IPS DF 6.9 (cell line): ENCODE results near the gene GJB5.

Experiments used
- DNase-seq: peaks from one replicate; pipeline ENCODE4 v3.0.0-alpha.2; 2013; ENCODE audit warnings: low read depth, low spot score
- H3K27ac ChIP-seq: one replicate; pipeline ENCODE4 v1.5.1; 2013; ENCODE audit warnings: low read length, control low read depth
- H3K27me3 ChIP-seq: 2 replicates; pipeline ENCODE4 v1.6.1; 2013; ENCODE audit warnings: mild to moderate bottlenecking, low read length; ENCODE audit not compliant: control insufficient read depth, insufficient read depth
- H3K36me3 ChIP-seq: 2 replicates; pipeline ENCODE4 v1.6.1; 2013; ENCODE audit warnings: low read length; ENCODE audit not compliant: control insufficient read depth, insufficient read depth
- H3K4me1 ChIP-seq: 2 replicates; pipeline ENCODE4 v1.6.1; 2013; ENCODE audit warnings: low read length; ENCODE audit not compliant: control insufficient read depth, insufficient read depth
- H3K4me3 ChIP-seq: 2 replicates; pipeline ENCODE4 v1.5.1; 2013; ENCODE audit warnings: mild to moderate bottlenecking, low read length
- H3K9me3 ChIP-seq: 2 replicates; pipeline ENCODE4 v1.6.1; 2013; ENCODE audit warnings: low read length, inconsistent platforms; ENCODE audit not compliant: control insufficient read depth, insufficient read depth
- whole genome bisulfite sequencing: extraction: QIAGEN DNeasy Blood & Tissue Kit; methylation state at CpG from one replicate; pipeline ENCODE4 v1.1.7; 2013; ENCODE audit warnings: mixed read lengths, missing lambda C conversion rate; ENCODE audit not compliant: insufficient read length, insufficient coverage; 5-methylcytosine and 5-hydroxymethylcytosine counted together

Gene GJB5

GRCh38 chr1:34754964-34755637 lies at the start of gene GJB5:
Gene GJB5, plus strand, starts transcription at chr1:34755047. Its CDS starts 2,284 bp downstream, at chr1:34757331.
- Histone ChIP-seq H3K27ac (no peak within 1 kb of the TSS), H3K4me1 (peaks cover 3% of the 10 kb centered on the region; the same call in 1 of the 2 replicates), H3K27me3 (no peaks in the 10 kb centered on the region), H3K4me3 (no peak within 1 kb of the TSS), H3K36me3 (no peaks in the 10 kb centered on the region), H3K9me3 (no peaks in the 10 kb centered on the region)
- no CpG with 5 or more reads among the region's 13 CpGs for WGBS
- DNase-seq: no peak

DNA sequence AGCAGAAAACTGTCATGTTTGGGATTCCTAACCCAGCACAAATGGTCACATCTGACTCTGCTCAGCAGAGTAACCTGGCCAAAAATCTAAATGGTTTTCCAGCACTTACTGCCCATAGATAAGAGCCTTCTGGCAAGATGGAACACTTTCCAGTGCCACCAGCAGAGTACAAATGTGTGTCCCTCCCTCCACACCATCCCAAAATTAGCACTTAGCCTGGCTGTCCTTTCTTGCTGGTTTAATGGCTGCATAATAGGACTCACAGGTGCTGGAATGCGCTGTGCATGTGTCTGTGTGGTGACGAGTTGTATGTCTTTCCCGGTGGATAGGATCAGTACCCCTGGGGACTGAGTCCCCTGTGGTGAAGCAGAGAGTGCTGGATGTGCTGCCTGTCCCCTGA lies 49.8 kb upstream of the GJB5 start:
- H3K27me3 ChIP-seq: 0 out of 2 replicates have a peak, but pooled peaks cover 2% of the 10 kb centered on the region
- DNase-seq: no peak
- no CpG with 5 or more reads among the region's 3 CpGs for WGBS
- no peaks in the 10 kb centered on the region for H3K9me3 ChIP-seq
- H3K4me3 ChIP-seq: no peak overlapping the region
- no peaks in the 10 kb centered on the region for H3K4me1 ChIP-seq
- H3K36me3 ChIP-seq: no peaks in the 10 kb centered on the region
- no peak overlapping the region for H3K27ac ChIP-seq

- Histone ChIP-seq H3K36me3 (no peaks in the 10 kb centered on the region), H3K27ac (no peak overlapping the region), H3K4me3 (no peak overlapping the region), H3K9me3 (no peaks in the 10 kb centered on the region), H3K27me3 (0 out of 2 replicates have a peak, but pooled peaks cover 2% of the 10 kb centered on the region), H3K4me1 (no peaks in the 10 kb centered on the region)
- DNase-seq: no peak
- WGBS: no CpG with 5 or more reads among the region's 4 CpGs
Measured at GRCh38 chr1:34708106-34708505, 46.7 kb upstream of the GJB5 start.

DNA sequence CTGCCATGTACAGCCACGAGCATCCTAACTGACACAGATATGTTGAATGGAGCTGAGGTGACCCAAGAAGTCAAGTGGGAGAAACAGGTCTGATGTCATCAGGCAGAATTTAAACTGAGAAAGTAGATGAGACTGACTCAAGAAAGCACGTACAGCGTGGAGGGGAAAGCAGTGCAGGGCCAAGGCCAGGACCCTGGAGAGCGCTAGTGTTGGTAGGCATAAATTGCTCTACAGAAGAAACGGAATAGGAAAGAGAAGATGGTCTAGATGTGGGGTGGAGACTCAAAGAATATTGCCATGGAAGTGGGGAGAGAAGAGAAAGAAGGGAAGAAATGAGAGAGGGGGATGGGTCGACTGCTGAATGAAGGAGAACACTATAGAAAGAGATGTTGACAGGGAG lies 45.3 kb upstream of the GJB5 start:
- H3K4me3 ChIP-seq: no peak overlapping the region
- no peak for DNase-seq
- 0 out of 2 replicates have a peak, but pooled peaks cover 2% of the 10 kb centered on the region for H3K27me3 ChIP-seq
- H3K36me3 ChIP-seq: no peaks in the 10 kb centered on the region
- no peaks in the 10 kb centered on the region for H3K9me3 ChIP-seq
- H3K27ac ChIP-seq: no peak overlapping the region
- H3K4me1 ChIP-seq: no peaks in the 10 kb centered on the region
- WGBS: 100% methylated on average over 1 of the region's 6 CpGs

DNA sequence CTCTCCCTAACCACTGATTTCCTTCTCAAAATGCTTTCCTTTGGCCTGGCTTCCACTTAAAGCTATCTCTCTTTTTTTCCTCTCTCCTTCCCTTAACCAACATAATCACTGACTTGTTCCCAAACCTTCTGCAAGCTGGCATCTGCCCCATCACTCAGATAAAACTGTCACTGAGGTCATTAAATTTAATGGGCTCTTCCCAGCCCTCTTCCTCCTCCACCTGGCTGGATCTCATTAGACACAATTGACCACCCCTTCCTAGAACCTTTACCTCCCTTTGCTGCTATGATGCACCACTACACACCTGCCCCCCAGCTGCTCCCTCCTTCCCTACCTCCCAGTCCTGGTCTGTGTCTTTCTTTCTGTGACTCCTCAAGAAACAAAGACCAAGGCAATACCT lies 44.0 kb upstream of the GJB5 start:
- Histone ChIP-seq H3K36me3 (no peaks in the 10 kb centered on the region), H3K27ac (no peak overlapping the region), H3K4me3 (no peak overlapping the region), H3K4me1 (no peaks in the 10 kb centered on the region), H3K9me3 (no peaks in the 10 kb centered on the region), H3K27me3 (0 out of 2 replicates have a peak, but pooled peaks cover 2% of the 10 kb centered on the region)
- no peak for DNase-seq

DNA sequence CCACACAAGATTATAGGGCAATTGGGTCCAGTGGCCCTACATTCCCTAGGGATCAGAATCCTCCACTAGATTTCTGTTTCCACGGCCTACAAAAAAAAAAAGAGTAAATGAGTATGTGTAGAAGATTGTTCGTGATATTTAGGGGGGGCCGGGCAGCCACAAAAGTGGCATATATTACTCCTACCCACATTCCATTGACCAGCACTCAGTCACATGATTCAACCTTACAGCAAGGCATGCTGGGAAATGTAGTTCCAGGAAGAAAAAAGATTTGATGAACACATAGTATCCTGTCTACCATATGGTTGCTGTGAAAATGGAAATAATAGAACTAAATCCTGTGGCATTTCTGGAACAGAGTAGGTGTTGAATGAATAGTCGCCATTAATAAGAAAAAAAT lies 43.4 kb upstream of the GJB5 start:
- no peak overlapping the region for H3K27ac ChIP-seq
- DNase-seq: peak; percentile 5
- H3K9me3 ChIP-seq: no peaks in the 10 kb centered on the region
- H3K4me3 ChIP-seq: no peak overlapping the region
- no peaks in the 10 kb centered on the region for H3K4me1 ChIP-seq
- H3K36me3 ChIP-seq: no peaks in the 10 kb centered on the region
- no CpG with 5 or more reads among the region's 4 CpGs for WGBS
- H3K27me3 ChIP-seq: no peaks in the 10 kb centered on the region

GRCh38 chr1:34712007-34712688 lies 42.7 kb upstream of the GJB5 start:
- Histone ChIP-seq H3K9me3 (no peaks in the 10 kb centered on the region), H3K36me3 (no peaks in the 10 kb centered on the region), H3K27me3 (no peaks in the 10 kb centered on the region), H3K4me1 (no peaks in the 10 kb centered on the region), H3K27ac (no peak overlapping the region), H3K4me3 (no peak overlapping the region)
- no peak for DNase-seq
- WGBS: no CpG with 5 or more reads among the region's 7 CpGs

DNA sequence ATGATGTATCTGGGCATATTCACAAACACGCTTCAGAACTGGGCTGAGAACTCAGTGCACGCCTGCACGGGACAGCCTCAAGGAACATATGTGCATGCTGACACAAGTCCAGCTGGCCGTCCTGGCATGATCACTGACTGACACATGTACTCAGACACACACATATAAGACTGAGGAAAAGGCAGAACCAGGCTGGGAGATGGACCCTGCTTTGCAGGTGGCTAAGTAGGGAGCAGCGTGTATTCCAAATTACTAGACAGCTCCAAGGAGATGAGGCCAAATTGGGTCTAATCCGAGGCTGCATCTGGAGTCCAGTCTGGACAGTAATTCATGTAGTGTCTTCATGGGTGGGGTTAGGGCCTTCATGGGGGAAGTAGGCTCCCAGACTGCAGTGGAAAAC lies 41.4 kb upstream of the GJB5 start:
- DNase-seq: no peak
- H3K27ac ChIP-seq: no peak overlapping the region
- H3K9me3 ChIP-seq: no peaks in the 10 kb centered on the region
- no peaks in the 10 kb centered on the region for H3K27me3 ChIP-seq
- no peaks in the 10 kb centered on the region for H3K4me1 ChIP-seq
- no CpG with 5 or more reads among the region's 6 CpGs for WGBS
- H3K36me3 ChIP-seq: no peaks in the 10 kb centered on the region
- H3K4me3 ChIP-seq: no peak overlapping the region

GRCh38 chr1:34714386-34714785 lies 40.5 kb upstream of the GJB5 start:
- Histone ChIP-seq H3K36me3 (no peaks in the 10 kb centered on the region), H3K27me3 (no peaks in the 10 kb centered on the region), H3K9me3 (no peaks in the 10 kb centered on the region), H3K27ac (no peak overlapping the region), H3K4me1 (no peaks in the 10 kb centered on the region), H3K4me3 (no peak overlapping the region)
- DNase-seq: no peak
- WGBS: no CpG with 5 or more reads among the region's 3 CpGs

GRCh38 chr1:34715139-34715538 lies 39.7 kb upstream of the GJB5 start:
- Histone ChIP-seq H3K27ac (no peak overlapping the region), H3K27me3 (no peaks in the 10 kb centered on the region), H3K4me3 (no peak overlapping the region), H3K4me1 (no peaks in the 10 kb centered on the region), H3K9me3 (no peaks in the 10 kb centered on the region), H3K36me3 (no peaks in the 10 kb centered on the region)
- DNase-seq: no peak
- WGBS: no CpG with 5 or more reads among the region's 3 CpGs

- no peak overlapping the region for H3K4me3 ChIP-seq
- no peaks in the 10 kb centered on the region for H3K9me3 ChIP-seq
- H3K27me3 ChIP-seq: no peaks in the 10 kb centered on the region
- no peaks in the 10 kb centered on the region for H3K36me3 ChIP-seq
- H3K4me1 ChIP-seq: no peaks in the 10 kb centered on the region
- no CpG with 5 or more reads among the region's 4 CpGs for WGBS
- H3K27ac ChIP-seq: no peak overlapping the region
- no peak for DNase-seq
Measured at GRCh38 chr1:34721241-34721640, 33.6 kb upstream of the GJB5 start.
